Body of pancreas (tissue), 4 donors: ENCODE data around the gene VAX1.

Experiments
- POLR2A ChIP-seq, 3 donors: fragments of 450-650 bp; IDR thresholded peaks; one replicate each; pipeline ENCODE4 v1.6.1; 2016; ENCODE audit warnings: antibody characterized with exemption in 3 of 3, mild to moderate bottlenecking in 2 of 3
- TF ChIP-seq, protein P1 (sequence below), 7 experiments: fragments of 450-650 bp in 4 of 7; fragments of 200-600 bp in 3 of 7; sonication (generic) in 3 of 7; IDR thresholded peaks; one replicate each; pipeline ENCODE4 v1.5.1; 2016 to 2019; ENCODE audit warnings: antibody characterized with exemption in 7 of 7

- TF ChIP-seq, protein P1, sequence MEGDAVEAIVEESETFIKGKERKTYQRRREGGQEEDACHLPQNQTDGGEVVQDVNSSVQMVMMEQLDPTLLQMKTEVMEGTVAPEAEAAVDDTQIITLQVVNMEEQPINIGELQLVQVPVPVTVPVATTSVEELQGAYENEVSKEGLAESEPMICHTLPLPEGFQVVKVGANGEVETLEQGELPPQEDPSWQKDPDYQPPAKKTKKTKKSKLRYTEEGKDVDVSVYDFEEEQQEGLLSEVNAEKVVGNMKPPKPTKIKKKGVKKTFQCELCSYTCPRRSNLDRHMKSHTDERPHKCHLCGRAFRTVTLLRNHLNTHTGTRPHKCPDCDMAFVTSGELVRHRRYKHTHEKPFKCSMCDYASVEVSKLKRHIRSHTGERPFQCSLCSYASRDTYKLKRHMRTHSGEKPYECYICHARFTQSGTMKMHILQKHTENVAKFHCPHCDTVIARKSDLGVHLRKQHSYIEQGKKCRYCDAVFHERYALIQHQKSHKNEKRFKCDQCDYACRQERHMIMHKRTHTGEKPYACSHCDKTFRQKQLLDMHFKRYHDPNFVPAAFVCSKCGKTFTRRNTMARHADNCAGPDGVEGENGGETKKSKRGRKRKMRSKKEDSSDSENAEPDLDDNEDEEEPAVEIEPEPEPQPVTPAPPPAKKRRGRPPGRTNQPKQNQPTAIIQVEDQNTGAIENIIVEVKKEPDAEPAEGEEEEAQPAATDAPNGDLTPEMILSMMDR (IDR thresholded peaks at IDR 0.05) = no peak
- no peak for TF ChIP-seq POLR2A (IDR thresholded peaks at IDR 0.05)
Observed at GRCh38 chr10:117092386-117092785, 45.7 kb downstream of the VAX1 start.
